Measurements from ENCODE around the gene RSF1.
"Not testable (repeated sequence)": the region's sequence is repeated elsewhere in the genome, so short reads cannot be mapped to it uniquely, and the experiment has no call there.

DNA sequence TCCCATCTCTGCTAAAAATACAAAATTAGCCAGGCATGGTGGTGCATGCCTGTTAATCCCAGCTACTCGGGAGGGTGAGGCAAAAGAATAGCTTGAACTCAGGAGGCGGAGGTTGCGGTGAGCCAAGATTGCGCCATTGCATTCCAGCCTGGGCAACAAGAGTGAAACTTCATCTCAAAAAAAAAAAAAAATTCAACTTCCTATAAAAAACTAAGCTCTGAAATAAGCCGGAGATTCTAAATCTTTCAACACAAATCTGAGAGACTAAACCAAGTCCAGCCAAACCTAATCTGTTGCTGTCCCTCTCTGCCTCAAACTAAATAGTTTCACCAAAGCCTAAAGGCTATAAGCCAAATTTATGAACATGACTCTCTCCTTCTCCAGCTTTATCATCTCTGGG is 186.6 kb downstream of the RSF1 start:
- not testable (repeated sequence) for TF ChIP-seq EP300 (IDR thresholded peaks at IDR 0.05; ENCODE audit: borderline replicate concordance in 1 of 2, low read depth in 1 of 2, low read length in 1 of 2); NRF1 (IDR thresholded peaks at IDR 0.05; ENCODE audit: low read depth, low read length)
- TF ChIP-seq, protein P1, sequence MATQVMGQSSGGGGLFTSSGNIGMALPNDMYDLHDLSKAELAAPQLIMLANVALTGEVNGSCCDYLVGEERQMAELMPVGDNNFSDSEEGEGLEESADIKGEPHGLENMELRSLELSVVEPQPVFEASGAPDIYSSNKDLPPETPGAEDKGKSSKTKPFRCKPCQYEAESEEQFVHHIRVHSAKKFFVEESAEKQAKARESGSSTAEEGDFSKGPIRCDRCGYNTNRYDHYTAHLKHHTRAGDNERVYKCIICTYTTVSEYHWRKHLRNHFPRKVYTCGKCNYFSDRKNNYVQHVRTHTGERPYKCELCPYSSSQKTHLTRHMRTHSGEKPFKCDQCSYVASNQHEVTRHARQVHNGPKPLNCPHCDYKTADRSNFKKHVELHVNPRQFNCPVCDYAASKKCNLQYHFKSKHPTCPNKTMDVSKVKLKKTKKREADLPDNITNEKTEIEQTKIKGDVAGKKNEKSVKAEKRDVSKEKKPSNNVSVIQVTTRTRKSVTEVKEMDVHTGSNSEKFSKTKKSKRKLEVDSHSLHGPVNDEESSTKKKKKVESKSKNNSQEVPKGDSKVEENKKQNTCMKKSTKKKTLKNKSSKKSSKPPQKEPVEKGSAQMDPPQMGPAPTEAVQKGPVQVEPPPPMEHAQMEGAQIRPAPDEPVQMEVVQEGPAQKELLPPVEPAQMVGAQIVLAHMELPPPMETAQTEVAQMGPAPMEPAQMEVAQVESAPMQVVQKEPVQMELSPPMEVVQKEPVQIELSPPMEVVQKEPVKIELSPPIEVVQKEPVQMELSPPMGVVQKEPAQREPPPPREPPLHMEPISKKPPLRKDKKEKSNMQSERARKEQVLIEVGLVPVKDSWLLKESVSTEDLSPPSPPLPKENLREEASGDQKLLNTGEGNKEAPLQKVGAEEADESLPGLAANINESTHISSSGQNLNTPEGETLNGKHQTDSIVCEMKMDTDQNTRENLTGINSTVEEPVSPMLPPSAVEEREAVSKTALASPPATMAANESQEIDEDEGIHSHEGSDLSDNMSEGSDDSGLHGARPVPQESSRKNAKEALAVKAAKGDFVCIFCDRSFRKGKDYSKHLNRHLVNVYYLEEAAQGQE (IDR thresholded peaks at IDR 0.05; ENCODE audit: low read depth, low read length), result not testable (repeated sequence)

All from SK-N-SH (cell line).